Astrocyte of the hippocampus (primary cell): Measurements from ENCODE around the gene COL4A4.
"Not testable (repeated sequence)": the region's sequence is repeated elsewhere in the genome, so short reads cannot be mapped to it uniquely, and the experiment has no call there.

Experiments
- DNase-seq: peaks from one replicate; pipeline ENCODE4 v3.0.0; 2011; ENCODE audit warnings: low read depth, low spot score

COL4A4 gene

DNA sequence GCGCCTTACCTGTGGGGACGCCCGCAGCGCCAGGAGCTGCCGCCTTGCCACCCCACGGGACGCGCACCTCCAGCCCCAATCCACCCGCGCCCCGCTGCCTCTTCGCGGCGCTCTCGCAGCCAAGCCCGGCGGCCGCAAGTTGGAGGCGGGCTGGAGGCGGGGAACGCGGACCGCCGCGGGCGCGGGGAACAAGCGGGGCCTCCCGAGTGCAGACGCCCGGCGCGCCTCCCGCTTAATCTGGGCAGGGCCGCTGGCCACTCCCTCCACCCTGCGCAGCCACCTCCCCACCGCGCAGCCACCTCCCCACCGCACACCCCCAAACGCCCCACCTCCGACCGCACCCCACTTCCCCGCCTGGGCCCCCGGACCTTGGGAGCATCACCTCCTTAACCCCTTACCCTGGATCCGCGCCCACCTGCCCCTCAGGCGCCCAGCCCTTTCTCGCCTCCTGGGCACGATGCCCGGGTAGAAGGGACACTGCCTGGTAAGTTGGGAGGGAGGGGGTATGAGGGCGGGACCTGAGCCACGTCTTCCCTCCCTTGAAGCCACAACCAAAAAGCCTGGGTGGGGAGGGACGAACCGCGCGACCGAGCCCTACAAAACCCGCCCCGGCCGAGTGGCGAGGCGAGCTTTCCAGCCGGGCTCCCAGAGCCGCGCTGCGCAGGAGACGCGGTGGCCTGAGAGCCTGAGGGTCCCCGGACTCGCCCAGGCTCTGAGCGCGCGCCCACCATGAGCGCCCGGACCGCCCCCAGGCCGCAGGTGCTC, at the start of gene COL4A4, which contains the start of gene COL4A3:
COL4A4 (minus strand) TSS at position 208 of the 765 bp plus-strand sequence. CDS start 16,722 bp downstream, outside the sequence.
COL4A3 (plus strand) TSS at position 627 of the 765 bp plus-strand sequence; CDS start at position 730, 103 bp downstream.
- peak; percentile 50 for DNase-seq

DNA sequence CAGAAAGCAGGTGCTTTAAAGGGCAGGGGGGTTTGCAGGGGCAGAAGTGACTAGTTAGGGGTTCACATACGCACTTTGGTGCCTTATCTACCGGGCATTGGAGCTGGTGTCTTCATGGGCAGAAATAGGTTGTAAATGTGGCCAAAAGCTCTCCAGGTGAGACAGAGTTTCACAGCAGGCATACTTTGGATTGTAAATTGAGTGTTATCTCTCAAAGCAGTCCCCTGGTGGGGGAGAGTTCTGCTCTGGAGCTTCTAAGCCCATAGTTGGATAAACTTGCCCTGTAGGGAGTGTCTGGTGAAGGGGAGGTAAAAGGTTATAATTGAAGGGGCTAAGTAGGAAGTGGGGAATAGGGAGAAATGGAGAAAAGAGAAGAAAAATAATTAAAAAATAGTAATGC, 43.6 kb upstream of the COL4A4 start:
- DNase-seq = no peak

DNA sequence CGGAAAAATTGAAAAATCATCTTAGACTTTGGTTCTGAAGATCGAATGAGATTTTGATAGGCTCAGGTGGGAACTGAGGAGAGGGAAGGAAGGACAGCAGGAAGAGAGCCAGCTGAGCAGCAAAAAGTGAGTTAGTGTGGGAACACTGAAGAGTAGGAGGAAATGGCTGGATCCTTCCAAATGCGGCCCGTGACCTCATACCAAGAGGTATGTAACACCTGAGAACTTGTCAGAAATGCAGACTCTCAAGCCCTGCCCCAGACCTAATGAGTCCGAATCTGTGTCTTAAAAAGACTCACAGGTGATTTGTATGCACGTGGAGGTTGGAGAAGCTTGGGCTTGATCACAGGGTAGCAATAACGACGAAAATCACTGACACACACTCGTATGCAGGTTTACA, 42.4 kb upstream of the COL4A4 start:
- no peak for DNase-seq

DNA sequence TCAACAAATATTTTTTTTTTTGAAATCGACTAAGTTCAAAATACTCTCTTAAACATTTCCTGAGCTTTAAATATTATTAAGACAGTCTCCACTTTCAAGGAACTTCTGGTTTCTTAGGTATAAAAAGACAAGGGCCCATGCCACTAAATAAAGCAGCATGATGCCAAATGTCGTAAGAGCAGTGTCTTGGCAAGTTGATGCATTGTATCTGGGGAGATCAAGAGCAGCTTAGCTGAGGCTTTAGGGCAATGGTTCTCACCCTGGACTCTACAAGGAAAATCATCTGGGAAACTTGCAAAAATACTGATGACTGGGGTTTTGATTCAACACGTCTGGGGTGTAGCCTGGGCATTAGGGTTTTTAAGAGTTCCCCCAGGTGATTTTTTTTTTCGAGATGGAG, 41.7 kb upstream of the COL4A4 start:
- no peak for DNase-seq

DNA sequence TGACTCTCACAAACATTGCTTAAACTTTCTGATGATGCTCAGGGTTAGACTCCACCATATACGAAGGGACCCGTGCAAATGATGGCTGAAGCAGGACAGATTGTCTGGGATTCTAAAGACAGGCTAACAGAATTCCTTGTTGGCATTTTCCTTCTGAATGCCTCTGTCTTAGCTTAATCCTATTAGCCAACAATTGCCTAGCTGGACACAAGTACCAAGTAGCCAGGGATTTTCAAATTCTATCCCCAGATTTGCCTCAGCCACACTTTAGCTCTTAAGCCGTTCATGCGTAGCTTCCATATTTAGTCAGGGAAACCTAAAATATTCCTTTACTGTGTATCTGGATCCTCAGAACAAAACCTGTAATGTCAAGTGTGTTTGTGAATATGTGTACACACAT, 40.4 kb upstream of the COL4A4 start:
- no peak for DNase-seq

GRCh38 chr2:227201771-227202170, 37.8 kb upstream of the COL4A4 start:
- no peak for DNase-seq

DNA sequence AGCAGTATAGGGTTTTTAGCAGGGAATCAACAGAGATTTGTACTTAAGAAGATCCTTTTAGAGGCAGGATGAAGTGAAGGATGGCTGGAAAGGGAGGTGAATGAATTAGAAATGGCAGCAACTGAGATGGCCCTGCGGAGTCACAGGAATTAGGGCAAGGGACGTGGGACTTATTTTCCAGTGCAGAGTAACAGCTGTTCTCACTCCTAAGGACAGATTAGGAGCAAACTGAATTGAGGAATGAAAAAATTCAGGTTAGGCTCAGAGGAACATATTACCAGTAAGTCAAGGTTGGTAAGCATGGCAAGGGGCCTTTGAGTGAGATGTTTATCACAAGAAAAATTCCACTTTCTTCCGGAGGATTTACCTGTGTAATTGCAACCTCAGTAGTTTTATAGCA, 34.9 kb upstream of the COL4A4 start:
- DNase-seq = no peak

DNA sequence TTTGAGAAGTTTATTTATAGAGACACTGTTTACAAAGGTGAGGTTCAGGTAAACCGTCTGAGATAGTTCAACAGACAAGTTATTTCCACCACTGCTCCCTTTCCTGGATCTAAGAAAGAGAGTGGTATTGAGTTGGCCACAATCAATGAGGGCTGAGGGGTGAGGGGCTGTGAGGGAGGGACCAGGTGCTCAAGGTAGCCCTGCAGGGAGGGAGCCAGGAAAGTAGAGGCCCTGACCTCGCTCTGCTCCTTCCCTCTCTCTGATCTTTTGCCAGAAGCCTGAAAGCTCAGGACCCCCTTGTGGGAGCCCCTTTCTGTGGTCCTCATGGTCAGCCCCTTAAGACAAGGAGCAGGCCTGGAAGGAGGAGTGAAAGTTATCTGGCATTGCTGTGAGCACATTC, 30.2 kb upstream of the COL4A4 start:
- DNase-seq = no peak

- no peak for DNase-seq
These were observed 28.5 kb upstream of the COL4A4 start for GRCh38 chr2:227192491-227192890.

DNA sequence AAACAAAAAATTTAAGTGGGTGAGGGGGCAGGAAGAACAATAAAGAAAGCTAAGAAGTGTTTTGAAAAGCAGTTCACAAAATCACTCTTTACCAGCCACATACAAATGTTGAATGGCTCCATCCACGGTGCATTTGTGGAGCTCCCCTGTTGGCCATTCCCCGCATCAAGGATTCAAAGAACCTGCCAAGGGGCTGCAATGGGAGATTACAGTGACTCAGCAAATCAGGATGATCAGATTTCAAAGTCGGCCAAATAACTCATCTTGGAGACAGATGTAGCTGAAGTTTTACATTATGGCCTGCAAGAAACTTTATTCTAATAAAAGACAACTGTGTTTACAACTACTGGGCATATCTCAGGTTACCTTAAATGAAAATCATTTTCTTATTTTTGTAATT, 27.4 kb upstream of the COL4A4 start:
- DNase-seq = peak; percentile 14

DNA sequence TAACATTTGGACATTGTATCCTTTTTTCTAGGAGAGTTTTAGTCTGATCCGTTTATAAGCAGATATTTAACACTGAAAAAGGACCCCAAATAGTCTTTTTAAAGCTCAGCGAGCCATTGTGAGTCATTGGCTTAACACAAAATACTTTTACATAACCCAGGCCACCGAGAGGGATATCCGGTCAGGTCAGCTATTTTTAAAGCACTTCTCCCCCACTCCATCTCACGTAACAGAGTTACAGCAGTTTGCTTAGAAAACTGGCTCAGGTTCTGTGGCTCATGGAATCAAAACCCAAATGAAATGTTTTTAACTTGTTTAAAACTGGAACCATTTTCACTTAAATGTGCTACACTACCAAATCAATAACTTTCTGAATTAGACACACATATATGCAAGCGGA, 24.3 kb upstream of the COL4A4 start:
- DNase-seq = peak; percentile 37

DNA sequence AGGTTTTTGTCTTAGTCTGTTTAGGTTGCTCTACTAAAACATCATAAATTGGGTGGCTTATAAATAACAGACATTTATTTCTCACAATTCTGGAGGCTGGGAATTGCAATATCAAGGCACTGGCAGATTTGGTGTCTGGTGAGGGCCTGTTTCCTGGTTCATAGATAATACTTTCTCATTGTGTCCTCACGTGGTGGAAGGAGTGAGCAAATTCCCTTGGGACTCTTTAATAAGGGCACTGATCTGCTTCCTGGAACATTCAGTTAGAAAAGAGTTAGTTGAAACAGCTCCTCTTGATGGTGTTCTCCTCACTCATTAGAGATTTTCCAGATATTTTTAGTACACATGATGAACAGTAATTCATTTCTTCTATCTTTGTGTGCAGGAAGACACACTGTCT, 22.7 kb upstream of the COL4A4 start:
- DNase-seq = no peak

DNA sequence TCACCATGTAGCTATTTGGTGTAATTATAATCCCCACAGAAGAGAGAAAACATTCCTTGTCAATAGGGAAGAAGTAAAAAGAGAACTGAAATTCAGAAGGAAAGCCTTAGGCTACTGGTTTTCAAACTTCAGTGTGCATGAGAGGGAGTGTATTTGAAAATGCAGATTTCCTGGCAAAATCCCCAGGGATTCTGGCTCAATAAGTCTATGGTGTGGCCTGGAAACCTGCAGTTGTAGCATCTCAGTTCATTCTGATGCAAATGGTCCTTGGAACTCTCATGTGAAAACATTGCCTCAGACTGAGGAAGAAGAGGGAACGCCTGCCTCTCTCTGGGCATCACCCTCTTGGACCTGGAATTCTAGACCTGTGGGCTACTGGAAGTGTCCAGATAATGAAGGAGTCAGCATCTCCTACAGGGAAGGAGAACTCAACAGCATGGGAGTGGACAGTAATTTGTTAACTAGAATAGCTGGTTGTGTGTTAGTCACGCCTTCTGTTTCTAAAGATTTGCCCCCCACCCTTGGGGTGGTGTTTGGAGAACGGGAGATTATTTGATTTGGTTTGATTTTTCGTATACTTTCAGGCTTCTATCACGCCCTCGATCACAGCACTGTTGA, 21.7 kb upstream of the COL4A4 start:
- no peak for DNase-seq

- DNase-seq = peak; percentile 74
These were observed 19.8 kb upstream of the COL4A4 start for GRCh38 chr2:227183657-227184367.

GRCh38 chr2:227182765-227183164, 18.8 kb upstream of the COL4A4 start:
- DNase-seq = no peak

DNA sequence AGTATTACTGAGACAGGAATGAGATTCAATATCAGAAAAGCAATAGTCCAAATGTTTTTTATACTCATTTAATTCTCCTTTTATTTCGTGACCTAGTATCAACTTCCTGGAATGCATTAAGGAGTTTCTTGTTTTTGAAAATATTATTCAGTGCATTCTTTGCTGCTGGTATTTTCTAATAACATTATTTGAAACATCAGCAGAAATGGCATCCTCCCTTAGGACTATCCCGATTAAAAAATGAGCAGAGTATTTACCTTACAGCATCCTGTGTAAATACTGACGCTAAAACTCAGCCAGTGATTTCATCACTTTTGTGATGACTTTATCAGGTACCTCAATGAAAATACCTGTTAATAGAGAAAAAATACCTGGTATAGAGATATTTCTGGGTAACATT, 16.8 kb upstream of the COL4A4 start:
- no peak for DNase-seq

- DNase-seq = peak; percentile 11
These were observed 16.1 kb upstream of the COL4A4 start for GRCh38 chr2:227179988-227180685.

- no peak for DNase-seq
These were observed 13.8 kb upstream of the COL4A4 start for GRCh38 chr2:227177592-227178336.

- not testable (repeated sequence) for DNase-seq
These were observed 7.8 kb upstream of the COL4A4 start for GRCh38 chr2:227171779-227172178.

- peak; percentile 5 for DNase-seq
These were observed 822 bp upstream of the COL4A4 start for GRCh38 chr2:227164763-227165291.

DNA sequence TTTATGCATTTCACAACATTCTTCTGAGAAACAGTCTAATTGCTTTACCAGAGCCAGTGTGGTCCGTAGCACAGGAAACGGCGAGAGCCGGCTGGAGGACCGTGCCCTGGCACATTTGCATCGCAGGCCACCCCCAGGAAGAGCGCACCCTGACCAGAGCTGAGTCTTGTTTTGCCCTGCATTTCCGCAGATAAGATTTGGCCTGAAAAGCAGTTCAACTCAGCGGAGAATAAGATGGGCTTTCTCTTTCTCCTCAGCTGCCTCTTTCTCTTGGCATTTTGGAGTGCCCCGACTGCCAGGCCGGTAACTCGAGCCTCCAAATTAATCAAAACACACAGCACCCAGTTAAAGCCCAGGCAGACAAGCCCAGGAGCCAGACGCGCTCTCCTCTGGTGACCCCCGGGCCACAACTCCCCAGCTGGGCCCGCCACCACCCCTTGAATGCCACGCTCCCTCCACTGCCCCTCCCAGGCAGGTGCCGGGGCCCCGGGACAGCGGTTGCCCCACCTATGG, 464 bp downstream of the COL4A4 start:
- peak; percentile 19 for DNase-seq
